ENCODE measurements around the gene SLC29A3.

SLC29A3 gene

DNA sequence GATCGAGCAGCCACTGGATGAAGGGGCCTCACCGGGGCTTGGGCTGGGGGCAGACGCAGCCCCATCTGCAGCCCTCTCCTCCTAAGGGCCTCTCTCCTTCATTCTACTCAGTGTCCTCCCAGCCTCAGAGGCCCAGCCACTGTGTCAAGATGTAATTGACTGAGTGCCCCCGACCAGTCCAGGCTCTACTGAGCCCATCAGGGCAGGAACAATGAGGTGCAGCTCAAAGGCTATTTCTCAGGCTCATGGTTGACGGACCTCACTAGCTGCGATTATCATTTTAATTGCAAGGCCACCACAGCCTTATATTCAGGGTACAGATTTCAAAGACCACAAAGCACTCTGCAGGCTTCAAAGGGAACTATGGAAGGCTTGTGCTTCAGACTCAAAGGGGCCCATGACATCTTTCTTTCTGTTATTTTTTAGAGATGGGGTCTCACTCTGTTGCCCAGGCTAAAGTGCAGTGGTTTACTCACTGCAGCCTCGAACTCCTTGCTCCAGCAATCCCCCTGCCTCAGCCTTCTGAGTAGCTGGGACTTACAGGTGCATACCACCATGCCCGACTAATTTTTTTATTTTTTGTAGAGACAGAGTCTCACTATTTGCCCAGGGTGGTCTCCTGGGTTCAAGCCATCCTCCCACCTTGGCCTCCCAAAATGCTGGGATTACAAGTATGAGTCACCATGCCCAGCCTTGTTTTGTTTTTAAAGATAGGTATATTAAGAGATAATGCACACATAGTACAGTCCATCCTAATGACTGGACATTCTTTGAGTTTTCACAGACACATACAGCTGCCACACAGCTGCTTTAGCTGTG lies 23.7 kb downstream of the SLC29A3 start:
- Histone ChIP-seq H3K36me3 (ENCODE audit: control insufficient read depth, insufficient read depth, low read length, severe bottlenecking) (peaks cover 4% of the 10 kb centered on the region), H3K4me3 (ENCODE audit: low read length) (no peak overlapping the region), H3K9me3 (ENCODE audit: control insufficient read depth, low read length) (no peaks in the 10 kb centered on the region), H3K9ac (ENCODE audit: low read length) (no peak overlapping the region), H3K27me3 (replicated peaks; ENCODE audit: control insufficient read depth, insufficient read depth, low read length) (no peaks in the 10 kb centered on the region), H3K4me1 (ENCODE audit: control insufficient read depth, insufficient read depth, low read length) (peaks cover 6% of the 10 kb centered on the region)
- DNase-seq (ENCODE audit: low read depth): no peak

- peaks cover 6% of the 10 kb centered on the region for H3K4me1 ChIP-seq (ENCODE audit: control insufficient read depth, insufficient read depth, low read length)
- no peaks in the 10 kb centered on the region for H3K9me3 ChIP-seq (ENCODE audit: control insufficient read depth, low read length)
- H3K9ac ChIP-seq (ENCODE audit: low read length): no peak overlapping the region
- H3K4me3 ChIP-seq (ENCODE audit: low read length): no peak overlapping the region
- no peaks in the 10 kb centered on the region for H3K27me3 ChIP-seq (replicated peaks; ENCODE audit: control insufficient read depth, insufficient read depth, low read length)
- DNase-seq (ENCODE audit: low read depth): no peak
- H3K36me3 ChIP-seq (ENCODE audit: control insufficient read depth, insufficient read depth, low read length, severe bottlenecking): peaks cover 4% of the 10 kb centered on the region
These were observed 24.3 kb downstream of the SLC29A3 start for GRCh38 chr10:71343392-71343773.

- no peak overlapping the region for H3K4me3 ChIP-seq (ENCODE audit: low read length)
- no peak for DNase-seq (ENCODE audit: low read depth)
- no peaks in the 10 kb centered on the region for H3K36me3 ChIP-seq (ENCODE audit: control insufficient read depth, insufficient read depth, low read length, severe bottlenecking)
- no peak overlapping the region for H3K9ac ChIP-seq (ENCODE audit: low read length)
- peaks cover 6% of the 10 kb centered on the region for H3K4me1 ChIP-seq (ENCODE audit: control insufficient read depth, insufficient read depth, low read length)
- H3K27me3 ChIP-seq (replicated peaks; ENCODE audit: control insufficient read depth, insufficient read depth, low read length): no peaks in the 10 kb centered on the region
- no peaks in the 10 kb centered on the region for H3K9me3 ChIP-seq (ENCODE audit: control insufficient read depth, low read length)
These were observed 25.3 kb downstream of the SLC29A3 start for GRCh38 chr10:71344154-71344925.

DNA sequence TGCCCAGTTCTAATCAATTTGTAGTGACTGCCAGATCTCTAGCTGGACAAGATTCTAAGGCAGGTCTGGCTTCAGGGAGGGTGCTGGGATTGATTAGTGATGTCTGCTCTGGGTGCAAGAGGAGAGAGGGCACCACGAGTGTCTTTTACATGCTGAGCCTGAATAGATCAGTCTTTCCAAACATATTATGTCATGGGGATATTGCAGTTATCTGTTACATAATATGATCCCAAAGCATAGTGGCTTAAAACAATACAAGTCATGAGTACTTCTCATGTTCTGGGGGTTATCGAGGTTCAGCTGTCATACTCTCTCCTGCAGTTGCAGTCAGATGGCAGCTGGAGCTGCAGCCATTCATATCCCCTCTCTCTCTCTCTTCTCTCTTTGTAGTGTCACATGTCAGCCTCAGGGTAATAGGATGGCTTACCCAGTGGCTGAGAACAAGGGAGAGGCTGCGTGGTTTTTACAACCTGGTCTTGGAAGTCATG lies 26.0 kb downstream of the SLC29A3 start:
- DNase-seq (ENCODE audit: low read depth): no peak
- H3K36me3 ChIP-seq (ENCODE audit: control insufficient read depth, insufficient read depth, low read length, severe bottlenecking): no peaks in the 10 kb centered on the region
- no peaks in the 10 kb centered on the region for H3K9me3 ChIP-seq (ENCODE audit: control insufficient read depth, low read length)

GRCh38 chr10:71345694-71346093 lies 26.6 kb downstream of the SLC29A3 start:
- H3K4me3 ChIP-seq (ENCODE audit: low read length): no peak overlapping the region
- H3K36me3 ChIP-seq (ENCODE audit: control insufficient read depth, insufficient read depth, low read length, severe bottlenecking): no peaks in the 10 kb centered on the region
- no peaks in the 10 kb centered on the region for H3K27me3 ChIP-seq (replicated peaks; ENCODE audit: control insufficient read depth, insufficient read depth, low read length)
- no peaks in the 10 kb centered on the region for H3K9me3 ChIP-seq (ENCODE audit: control insufficient read depth, low read length)
- H3K4me1 ChIP-seq (ENCODE audit: control insufficient read depth, insufficient read depth, low read length): peaks cover 6% of the 10 kb centered on the region
- no peak overlapping the region for H3K9ac ChIP-seq (ENCODE audit: low read length)
- no peak for DNase-seq (ENCODE audit: low read depth)

More for the DNA sequence above, 26.0 kb downstream of the SLC29A3 start:
- peaks cover 6% of the 10 kb centered on the region for H3K4me1 ChIP-seq (ENCODE audit: control insufficient read depth, insufficient read depth, low read length)
- no peaks in the 10 kb centered on the region for H3K27me3 ChIP-seq (replicated peaks; ENCODE audit: control insufficient read depth, insufficient read depth, low read length)
- no peak overlapping the region for H3K4me3 ChIP-seq (ENCODE audit: low read length)
- no peak overlapping the region for H3K9ac ChIP-seq (ENCODE audit: low read length)

DNA sequence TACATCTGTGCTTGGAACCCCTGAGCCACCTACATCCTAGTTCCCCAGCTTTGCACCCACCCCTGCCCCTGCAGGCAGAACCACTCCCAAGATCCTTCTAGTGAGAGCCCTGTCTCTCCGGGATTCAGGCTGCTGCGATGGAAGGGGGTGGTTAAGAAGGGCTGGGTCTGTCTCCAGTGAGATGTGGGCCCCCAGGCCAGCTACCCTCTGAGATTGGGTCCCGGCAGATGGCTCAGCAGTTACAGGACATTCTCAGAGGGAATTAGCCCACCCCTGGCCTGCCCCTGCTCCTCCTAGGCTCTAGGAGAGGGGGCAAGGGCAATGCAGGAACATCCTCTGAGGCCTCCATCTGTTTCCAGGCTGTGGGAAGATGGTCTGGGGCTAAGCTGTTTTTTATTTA lies 27.7 kb downstream of the SLC29A3 start:
- H3K9ac ChIP-seq (ENCODE audit: low read length): no peak overlapping the region
- no peak for DNase-seq (ENCODE audit: low read depth)
- H3K4me1 ChIP-seq (ENCODE audit: control insufficient read depth, insufficient read depth, low read length): peaks cover 6% of the 10 kb centered on the region

DNA sequence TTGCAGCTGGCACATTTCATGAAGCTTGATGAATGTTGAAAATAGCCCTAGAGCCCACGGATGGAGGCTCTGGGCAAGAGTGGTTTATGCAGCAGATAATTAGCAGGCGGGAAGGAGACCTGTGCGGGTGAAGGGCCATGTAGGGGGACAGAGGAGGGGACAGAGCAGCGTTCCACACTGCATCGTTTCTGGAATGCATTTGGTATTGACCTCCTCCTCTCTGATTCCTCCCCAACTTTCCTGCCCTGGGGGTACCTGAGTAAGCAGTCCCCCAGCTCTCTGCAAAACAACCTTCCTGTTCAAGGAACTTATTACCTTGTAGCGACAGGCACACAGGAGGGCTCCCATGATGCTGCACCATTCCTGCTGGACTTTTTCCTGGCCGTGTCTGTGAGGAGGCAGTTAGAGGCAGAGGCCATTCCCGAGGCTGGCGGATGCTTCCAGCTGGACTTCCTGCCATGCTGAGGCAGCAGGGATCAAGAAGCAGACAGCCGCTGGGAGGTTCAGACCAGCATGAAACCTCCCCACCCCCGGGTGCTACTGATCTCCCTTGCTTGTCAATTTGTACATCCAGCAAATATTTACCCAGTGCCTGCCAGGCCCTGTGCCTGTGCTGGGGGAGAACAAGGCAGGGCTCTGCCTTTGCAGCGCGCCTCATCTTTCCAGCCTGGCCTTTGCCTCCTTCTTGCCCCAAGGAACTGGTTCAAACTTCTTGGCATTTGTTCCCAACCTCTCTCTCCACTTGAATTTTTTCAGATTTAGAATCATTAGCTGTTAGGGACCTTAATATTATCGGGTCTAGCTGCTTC lies 28.7 kb downstream of the SLC29A3 start:
- Histone ChIP-seq H3K9me3 (ENCODE audit: control insufficient read depth, low read length) (no peaks in the 10 kb centered on the region), H3K4me3 (ENCODE audit: low read length) (no peak overlapping the region), H3K9ac (ENCODE audit: low read length) (no peak overlapping the region), H3K4me1 (ENCODE audit: control insufficient read depth, insufficient read depth, low read length) (peaks cover 6% of the 10 kb centered on the region), H3K27me3 (replicated peaks; ENCODE audit: control insufficient read depth, insufficient read depth, low read length) (no peaks in the 10 kb centered on the region), H3K36me3 (ENCODE audit: control insufficient read depth, insufficient read depth, low read length, severe bottlenecking) (no peaks in the 10 kb centered on the region)
- DNase-seq (ENCODE audit: low read depth): no peak

More for the DNA sequence above, 27.7 kb downstream of the SLC29A3 start:
- Histone ChIP-seq H3K27me3 (replicated peaks; ENCODE audit: control insufficient read depth, insufficient read depth, low read length) (no peaks in the 10 kb centered on the region), H3K36me3 (ENCODE audit: control insufficient read depth, insufficient read depth, low read length, severe bottlenecking) (no peaks in the 10 kb centered on the region), H3K9me3 (ENCODE audit: control insufficient read depth, low read length) (no peaks in the 10 kb centered on the region), H3K4me3 (ENCODE audit: low read length) (no peak overlapping the region)

GRCh38 chr10:71348850-71349249 lies 29.8 kb downstream of the SLC29A3 start:
- Histone ChIP-seq H3K9me3 (ENCODE audit: control insufficient read depth, low read length) (no peaks in the 10 kb centered on the region), H3K9ac (ENCODE audit: low read length) (no peak overlapping the region), H3K36me3 (ENCODE audit: control insufficient read depth, insufficient read depth, low read length, severe bottlenecking) (no peaks in the 10 kb centered on the region), H3K4me1 (ENCODE audit: control insufficient read depth, insufficient read depth, low read length) (no peaks in the 10 kb centered on the region), H3K27me3 (replicated peaks; ENCODE audit: control insufficient read depth, insufficient read depth, low read length) (no peaks in the 10 kb centered on the region), H3K4me3 (ENCODE audit: low read length) (no peak overlapping the region)
- no peak for DNase-seq (ENCODE audit: low read depth)

DNA sequence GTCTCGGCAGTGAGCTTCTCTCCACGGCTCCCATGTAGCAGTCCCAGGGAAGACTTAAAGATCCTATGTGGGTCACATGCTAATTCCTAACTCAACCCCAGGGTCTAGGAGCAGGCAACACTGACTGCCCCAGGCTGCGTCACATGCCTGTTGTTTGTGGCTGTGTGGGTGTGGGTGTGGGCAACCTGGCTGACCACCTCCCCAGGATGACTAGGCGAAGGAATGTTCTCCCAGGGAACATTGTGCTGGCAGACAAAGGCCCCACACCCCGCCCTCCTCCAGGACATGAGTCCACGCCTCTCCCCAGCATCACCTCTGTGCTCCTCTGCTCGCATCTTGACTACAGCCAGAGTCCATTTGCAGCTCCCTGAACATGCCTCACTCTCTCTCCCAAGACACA lies 30.3 kb downstream of the SLC29A3 start:
- no peaks in the 10 kb centered on the region for H3K9me3 ChIP-seq (ENCODE audit: control insufficient read depth, low read length)
- no peaks in the 10 kb centered on the region for H3K4me1 ChIP-seq (ENCODE audit: control insufficient read depth, insufficient read depth, low read length)
- no peak for DNase-seq (ENCODE audit: low read depth)
- no peaks in the 10 kb centered on the region for H3K36me3 ChIP-seq (ENCODE audit: control insufficient read depth, insufficient read depth, low read length, severe bottlenecking)
- H3K9ac ChIP-seq (ENCODE audit: low read length): no peak overlapping the region
- H3K27me3 ChIP-seq (replicated peaks; ENCODE audit: control insufficient read depth, insufficient read depth, low read length): no peaks in the 10 kb centered on the region
- no peak overlapping the region for H3K4me3 ChIP-seq (ENCODE audit: low read length)

DNA sequence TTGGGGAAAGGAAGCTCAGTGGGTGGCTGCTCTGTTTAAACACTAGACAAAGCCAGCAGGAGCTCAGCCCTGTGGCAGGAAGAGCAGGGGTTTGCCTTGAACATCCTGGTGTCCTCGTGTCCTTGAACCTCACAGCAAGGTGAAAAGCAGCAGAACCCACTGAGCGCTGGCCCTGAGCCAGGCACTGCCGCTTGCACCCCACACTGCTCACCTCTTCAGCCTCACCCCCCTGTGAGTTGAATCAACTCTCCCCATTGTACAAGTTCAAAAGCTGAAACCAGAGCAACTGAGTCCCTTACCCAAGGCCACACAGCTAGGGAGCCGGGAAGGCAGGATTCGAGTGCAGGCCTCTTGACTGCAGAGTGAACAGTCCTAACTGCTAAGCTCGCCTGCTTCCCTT lies 32.0 kb downstream of the SLC29A3 start:
- DNase-seq (ENCODE audit: low read depth): no peak
- H3K4me1 ChIP-seq (ENCODE audit: control insufficient read depth, insufficient read depth, low read length): no peaks in the 10 kb centered on the region
- H3K9me3 ChIP-seq (ENCODE audit: control insufficient read depth, low read length): no peaks in the 10 kb centered on the region
- no peaks in the 10 kb centered on the region for H3K27me3 ChIP-seq (replicated peaks; ENCODE audit: control insufficient read depth, insufficient read depth, low read length)
- H3K4me3 ChIP-seq (ENCODE audit: low read length): no peak overlapping the region
- H3K9ac ChIP-seq (ENCODE audit: low read length): no peak overlapping the region
- H3K36me3 ChIP-seq (ENCODE audit: control insufficient read depth, insufficient read depth, low read length, severe bottlenecking): no peaks in the 10 kb centered on the region
